HG03439 (cell line): ENCODE data around the gene SYTL3.
"Not testable (repeated sequence)": the region's sequence is repeated elsewhere in the genome, so short reads cannot be mapped to it uniquely, and the experiment has no call there.

ENCODE experiments used
- ATAC-seq: cut with Tn5 transposase; IDR thresholded peaks from one replicate; pipeline ENCODE4 v1.9.1; 2021; ENCODE audit warnings: mild to moderate bottlenecking, moderate library complexity; ENCODE audit not compliant: unreplicated experiment

The SYTL3 gene

GRCh38 chr6:158661156-158661685 lies 11.4 kb downstream of the SYTL3 start:
- ATAC-seq: no peak

DNA sequence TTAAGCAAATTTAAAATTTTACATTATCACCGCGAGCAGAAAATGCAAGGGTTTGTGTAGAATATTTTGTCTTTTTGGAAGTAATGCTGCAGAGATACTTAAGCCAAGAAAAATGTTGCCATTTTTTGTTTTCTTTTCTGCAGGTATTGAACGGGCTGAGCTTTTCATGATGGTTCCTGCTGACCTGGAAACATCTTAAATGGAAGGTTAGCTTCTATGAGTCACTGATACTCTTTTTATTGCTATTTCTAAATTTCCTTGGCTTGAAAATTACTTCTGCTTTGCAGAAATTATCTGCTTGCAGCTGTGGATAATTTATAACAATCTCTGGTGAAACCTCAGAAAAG lies 12.7 kb downstream of the SYTL3 start:
- ATAC-seq: no peak

- ATAC-seq: no peak
Observed at GRCh38 chr6:158662954-158663624, 13.2 kb downstream of the SYTL3 start.

GRCh38 chr6:158663625-158664165 lies 13.8 kb downstream of the SYTL3 start:
- ATAC-seq: no peak

GRCh38 chr6:158665332-158665731 lies 15.5 kb downstream of the SYTL3 start:
- ATAC-seq: no peak

- ATAC-seq: no peak
Observed at GRCh38 chr6:158666628-158667359, 16.9 kb downstream of the SYTL3 start.

GRCh38 chr6:158667360-158667981 lies 17.6 kb downstream of the SYTL3 start:
- ATAC-seq: no peak

DNA sequence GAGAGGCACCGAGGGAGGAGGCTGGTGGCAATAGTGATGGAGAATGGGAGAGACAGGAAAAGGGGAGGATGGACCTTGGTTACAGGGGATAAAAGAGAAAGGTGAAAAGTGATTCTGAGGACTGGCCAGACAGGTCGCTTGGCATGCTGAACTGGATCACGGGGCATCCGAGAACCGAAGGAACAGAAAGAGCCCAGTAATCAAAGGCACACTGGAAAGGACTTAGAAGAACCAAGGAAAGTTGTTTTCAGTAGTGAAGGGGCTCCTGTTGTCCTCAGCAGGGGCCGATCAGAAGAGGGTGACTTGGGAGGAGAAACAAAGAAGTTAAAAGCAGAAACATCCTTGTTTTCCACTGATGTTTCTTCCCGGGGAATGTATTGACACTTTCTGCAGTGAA lies 18.9 kb downstream of the SYTL3 start:
- ATAC-seq: no peak

GRCh38 chr6:158669145-158670035 lies 19.5 kb downstream of the SYTL3 start:
- ATAC-seq: no peak

GRCh38 chr6:158672119-158672518 lies 22.3 kb downstream of the SYTL3 start:
- ATAC-seq: not testable (repeated sequence)

DNA sequence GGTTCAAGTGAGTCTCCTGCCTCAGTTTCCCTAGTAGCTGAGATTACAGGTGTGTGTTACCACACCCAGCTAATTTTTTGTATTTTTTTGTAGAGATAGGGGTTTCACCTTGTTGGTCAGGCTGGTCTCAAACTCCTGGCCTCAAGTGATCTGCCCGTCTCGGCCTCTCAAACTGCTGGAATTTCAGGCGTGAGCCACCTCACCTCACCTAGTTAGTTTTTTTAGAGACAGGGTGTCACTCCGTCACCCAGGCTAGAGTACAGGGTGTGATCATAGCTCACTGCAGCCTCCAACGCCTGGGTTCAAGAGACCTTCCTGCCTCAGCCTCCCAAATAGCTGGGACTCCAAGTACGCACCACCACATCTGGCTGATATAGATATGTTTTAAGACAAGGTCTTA lies 22.9 kb downstream of the SYTL3 start:
- ATAC-seq: no peak

DNA sequence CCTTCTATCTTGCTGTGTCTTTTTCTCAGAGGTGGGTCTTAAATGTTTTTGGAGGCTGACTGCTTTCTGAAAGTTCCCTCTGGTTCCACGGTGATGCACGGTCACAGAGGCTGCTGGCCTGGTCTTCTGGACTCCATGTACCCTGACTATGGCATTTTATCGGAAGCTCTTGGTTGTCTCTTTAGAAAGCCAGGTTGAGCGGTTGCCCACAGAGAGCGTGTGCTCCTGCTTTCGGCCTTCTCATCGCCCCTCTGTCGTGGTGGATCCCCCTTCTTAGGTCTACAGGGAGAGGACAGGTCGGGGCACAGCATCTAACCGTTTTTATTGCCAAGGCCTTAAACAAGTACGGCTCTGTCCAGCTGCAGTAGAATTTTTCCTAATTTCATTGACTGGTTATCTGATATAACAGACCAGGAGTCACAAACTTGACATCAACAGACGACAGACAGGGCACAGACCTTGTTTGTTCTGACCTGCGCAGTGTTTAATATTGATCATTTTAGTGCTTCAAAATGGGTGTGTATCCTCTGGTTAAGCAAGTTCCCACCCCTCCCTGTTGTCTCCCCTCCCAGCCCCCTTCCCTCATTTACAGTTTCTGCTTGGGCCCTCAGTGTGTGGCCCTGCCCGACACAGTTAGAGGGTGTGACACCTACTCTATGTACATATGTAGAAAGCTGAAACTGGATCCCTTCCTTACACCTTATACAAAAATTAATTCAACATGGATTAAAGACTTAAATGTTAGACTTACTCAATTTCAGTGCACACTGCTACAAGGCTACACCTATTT lies 24.7 kb downstream of the SYTL3 start:
- no peak for ATAC-seq

DNA sequence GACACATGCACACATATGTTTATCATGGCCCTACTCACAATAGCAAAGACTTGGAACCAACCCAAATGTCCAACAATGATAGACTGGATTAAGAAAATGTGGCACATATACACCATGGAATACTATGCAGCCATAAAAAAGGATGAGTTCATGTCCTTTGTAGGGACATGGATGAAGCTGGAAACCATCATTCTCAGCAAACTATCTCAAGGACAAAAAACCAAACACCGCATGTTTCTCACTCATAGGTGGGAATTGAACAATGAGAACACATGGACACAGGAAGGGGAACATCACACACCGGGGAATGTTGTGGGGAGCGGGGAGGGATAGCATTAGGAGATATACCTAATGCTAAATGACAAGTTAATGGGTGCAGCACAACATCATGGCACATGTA lies 27.2 kb downstream of the SYTL3 start:
- ATAC-seq: not testable (repeated sequence)

- ATAC-seq: no peak
Observed at GRCh38 chr6:158677906-158678578, 28.2 kb downstream of the SYTL3 start.

DNA sequence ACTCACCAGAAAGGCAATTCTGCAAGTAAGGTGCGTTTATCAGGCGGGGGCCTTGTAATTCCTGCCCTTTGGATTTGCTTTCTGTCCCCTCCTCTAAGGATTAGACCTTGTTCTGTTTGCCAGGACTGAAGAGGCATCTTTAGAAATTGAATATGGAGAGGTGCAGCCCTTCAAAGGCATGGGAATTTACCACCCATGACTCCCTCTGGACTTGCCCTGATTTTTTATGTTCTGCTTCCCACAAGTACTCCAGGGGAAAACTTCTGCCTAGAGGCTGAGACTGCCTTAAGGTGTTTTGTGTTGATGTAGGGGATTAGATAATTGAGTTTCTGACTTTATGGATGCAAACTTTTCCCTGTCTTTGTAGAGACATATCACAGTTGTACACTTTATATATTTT lies 30.2 kb downstream of the SYTL3 start:
- ATAC-seq: no peak

DNA sequence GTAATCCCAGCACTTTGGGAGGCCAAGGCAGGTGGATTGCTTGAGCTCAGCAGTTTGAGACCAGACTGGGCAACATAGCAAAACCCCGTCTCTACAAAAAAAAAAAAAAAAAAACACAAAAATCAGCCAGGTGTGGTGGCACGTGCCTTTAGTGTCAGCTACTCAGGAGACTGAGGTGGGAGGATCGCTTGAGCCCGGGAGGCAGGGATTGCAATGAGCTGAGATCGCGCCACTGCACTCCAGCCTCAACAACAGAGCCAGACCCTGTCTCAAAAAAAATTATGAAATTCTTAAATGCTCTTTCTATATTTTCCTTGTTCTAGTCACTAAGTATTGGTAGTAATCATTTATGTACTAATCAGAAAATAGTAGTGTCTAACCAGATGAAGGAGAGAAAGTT lies 30.6 kb downstream of the SYTL3 start:
- ATAC-seq: no peak

DNA sequence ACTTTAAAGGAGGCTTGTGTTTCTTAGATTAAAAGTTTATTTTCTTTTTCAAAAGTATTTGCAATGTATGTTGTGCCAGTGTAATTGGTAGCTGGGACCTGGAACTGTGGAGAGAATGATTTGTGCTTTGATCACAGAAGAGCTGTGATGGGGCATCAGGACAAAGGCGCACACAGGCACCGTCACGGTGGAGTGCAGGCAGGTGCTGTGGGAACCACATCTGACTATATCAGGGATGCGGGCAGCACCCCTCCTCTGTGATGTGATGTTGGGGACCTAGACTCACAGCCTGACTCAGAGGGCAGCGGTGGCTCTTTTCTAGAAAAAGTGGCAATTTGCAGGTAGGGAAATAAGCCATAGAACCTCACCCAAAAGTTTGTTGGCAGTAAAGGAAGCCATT lies 34.5 kb downstream of the SYTL3 start:
- no peak for ATAC-seq

- no peak for ATAC-seq
Observed at GRCh38 chr6:158684745-158685324, 35.0 kb downstream of the SYTL3 start.

- no peak for ATAC-seq
Observed at GRCh38 chr6:158686311-158686710, 36.5 kb downstream of the SYTL3 start.
